Caco-2 (cell line): ENCODE data around the gene MAGI1. TPM values are rescaled to one million over a fixed set of nuclear protein-coding genes. Genes with fewer than 3 reads are reported as not detected.

Experiments
- BruUV-seq: library from RNA; stranded (reverse); fragments of 400-500 nt; replicated peaks from 2 replicates; lab custom pipeline; 2021; lab: Mats Ljungman, UMichigan
- CTCF ChIA-PET: fragments of 300-600 bp; sonication (Branson Sonifier 250); formaldehyde crosslinking; loops from one replicate; lab custom pipeline; 2022; ENCODE audit warnings: antibody characterized with exemption; lab: Charles Lee
- POLR2A ChIA-PET: fragments of 300-600 bp; sonication (Branson Sonifier 250); formaldehyde crosslinking; loops from one replicate; lab custom pipeline; 2022; ENCODE audit warnings: antibody characterized with exemption; lab: Charles Lee
- DNase-seq, 2 experiments: peaks; one replicate each; pipeline versions ENCODE4 v3.0.0 to v3.0.0-alpha.2; 2020 to 2022
- H3K27me3 ChIP-seq: replicated peaks from 2 replicates; pipeline ENCODE4 v1.6.0; 2011; ENCODE audit warnings: low read length; ENCODE audit not compliant: control insufficient read depth, insufficient read depth
- H3K36me3 ChIP-seq: 2 replicates; pipeline ENCODE4 v1.5.1; 2011; ENCODE audit warnings: low read length; ENCODE audit not compliant: control insufficient read depth, insufficient read depth
- H3K4me1 ChIP-seq: fragments of 250-450 bp; sonication (Bioruptor Pico); 2 replicates; pipeline ENCODE4 v1.5.1; 2020; ENCODE audit warnings: mild to moderate bottlenecking
- H3K4me3 ChIP-seq: 2 replicates; pipeline ENCODE4 v1.5.1; 2011; ENCODE audit warnings: low read depth, mild to moderate bottlenecking, control low read depth, low read length
- H3K9me3 ChIP-seq: fragments of 250-450 bp; sonication (Bioruptor Pico); 2 replicates; pipeline ENCODE4 v1.5.1; 2020; ENCODE audit warnings: mild to moderate bottlenecking, moderate library complexity
- H3K27ac Mint-ChIP-seq: one replicate; pipeline ENCODE4 v1.8.0; 2022; ENCODE audit warnings: mixed read lengths; ENCODE audit not compliant: unreplicated experiment
- H3K27me3 Mint-ChIP-seq: one replicate; pipeline ENCODE4 v1.8.0; 2022; ENCODE audit warnings: mixed read lengths; ENCODE audit not compliant: insufficient read depth, unreplicated experiment
- H3K36me3 Mint-ChIP-seq: one replicate; pipeline ENCODE4 v1.8.0; 2022; ENCODE audit warnings: mild to moderate bottlenecking, mixed read lengths; ENCODE audit not compliant: insufficient read depth, unreplicated experiment
- H3K4me1 Mint-ChIP-seq: one replicate; pipeline ENCODE4 v1.8.0; 2022; ENCODE audit warnings: low read depth, mixed read lengths; ENCODE audit not compliant: unreplicated experiment
- H3K4me3 Mint-ChIP-seq: one replicate; pipeline ENCODE4 v1.8.0; 2022; ENCODE audit warnings: mild to moderate bottlenecking, moderate library complexity, mixed read lengths; ENCODE audit not compliant: unreplicated experiment
- H3K9me3 Mint-ChIP-seq: one replicate; pipeline ENCODE4 v1.8.0; 2022; ENCODE audit warnings: mixed read lengths; ENCODE audit not compliant: unreplicated experiment
- CTCF ChIP-seq, 2 experiments: fragments of 200-600 bp in 1 of 2; IDR thresholded peaks; 1 replicate in 1 of 2; 2 replicates in 1 of 2; pipeline versions ENCODE4 v1.5.1 to v1.8.0; 2011 to 2022; ENCODE audit warnings: antibody characterized with exemption in 1 of 2, control low read depth in 1 of 2, inconsistent platforms in 1 of 2, low read depth in 1 of 2, low read length in 1 of 2, mild to moderate bottlenecking in 1 of 2, moderate library complexity in 1 of 2; ENCODE audit not compliant: insufficient read depth in 1 of 2, severe bottlenecking in 1 of 2, unreplicated experiment in 1 of 2
- intact Hi-C: fragments of 100-400 bp; cut with micrococcal nuclease; formaldehyde crosslinking; loops from one replicate; pipeline ENCODE4 v1.10.0; 2022; ENCODE audit not compliant: unreplicated experiment
- total RNA-seq: library from RNA; stranded (reverse); gene quantifications from 2 replicates; pipeline ENCODE4 v1.2.3, GENCODE V29; 2022

Gene MAGI1
- total RNA-seq, 1 experiment from 2014 or later: 64.9 TPM

- Mint-ChIP-seq H3K36me3 (no peaks in the 10 kb centered on the region), H3K4me3 (no peak overlapping the region), H3K9me3 (no peaks in the 10 kb centered on the region), H3K4me1 (no peaks in the 10 kb centered on the region), H3K27me3 (no peaks in the 10 kb centered on the region), H3K27ac (no peak overlapping the region)
- Histone ChIP-seq H3K27me3 (no peaks in the 10 kb centered on the region), H3K9me3 (no peaks in the 10 kb centered on the region), H3K4me3 (no peak overlapping the region), H3K4me1 (no peaks in the 10 kb centered on the region), H3K36me3 (no peaks in the 10 kb centered on the region)
- POLR2A ChIA-PET: no interaction called here
- TF ChIP-seq CTCF (IDR thresholded peaks at IDR 0.05; ENCODE audit: insufficient read depth in 1 of 2, low read depth in 1 of 2, low read length in 1 of 2, severe bottlenecking in 1 of 2, unreplicated experiment in 1 of 2): no peak
- intact Hi-C loops: loop anchor here (5.0 kb wide), 1 partner anchor 1202 kb away; no protein-coding TSS in a partner anchor
- DNase-seq: no peak
- CTCF ChIA-PET: no interaction called here
- no TSS peak for BruUV-seq
These were observed 303.9 kb downstream of the MAGI1 start for GRCh38 chr3:65734792-65735191.

GRCh38 chr3:65734382-65734781 lies 304.3 kb downstream of the MAGI1 start:
- intact Hi-C loops: loop anchor here (5.0 kb wide), 1 partner anchor 1202 kb away; no protein-coding TSS in a partner anchor
- Mint-ChIP-seq H3K4me3 (no peak overlapping the region), H3K9me3 (no peaks in the 10 kb centered on the region), H3K36me3 (no peaks in the 10 kb centered on the region), H3K27me3 (no peaks in the 10 kb centered on the region), H3K27ac (no peak overlapping the region), H3K4me1 (no peaks in the 10 kb centered on the region)
- no peak for TF ChIP-seq CTCF (IDR thresholded peaks at IDR 0.05; ENCODE audit: insufficient read depth in 1 of 2, low read depth in 1 of 2, low read length in 1 of 2, severe bottlenecking in 1 of 2, unreplicated experiment in 1 of 2)
- no peaks in the 10 kb centered on the region for H3K36me3 ChIP-seq
- H3K27me3 ChIP-seq: no peaks in the 10 kb centered on the region
- peaks cover 4% of the 10 kb centered on the region; the same call in 1 of the 2 replicates for H3K4me1 ChIP-seq
- no peak for DNase-seq
- BruUV-seq: no TSS peak
- CTCF ChIA-PET: no interaction called here
- POLR2A ChIA-PET: no interaction called here
- H3K4me3 ChIP-seq: no peak overlapping the region
- no peaks in the 10 kb centered on the region for H3K9me3 ChIP-seq

- no peak for DNase-seq
- no peak for TF ChIP-seq CTCF (IDR thresholded peaks at IDR 0.05; ENCODE audit: insufficient read depth in 1 of 2, low read depth in 1 of 2, low read length in 1 of 2, severe bottlenecking in 1 of 2, unreplicated experiment in 1 of 2)
- ChIA-PET POLR2A (no interaction called here), CTCF (no interaction called here)
- intact Hi-C loops: loop anchor here (5.0 kb wide), 1 partner anchor 1201 kb away; no protein-coding TSS in a partner anchor
- no peaks in the 10 kb centered on the region for H3K36me3 Mint-ChIP-seq
- no peaks in the 10 kb centered on the region for H3K27me3 ChIP-seq
- no peak overlapping the region for H3K4me3 ChIP-seq
- no peak overlapping the region for H3K4me3 Mint-ChIP-seq
- BruUV-seq: no TSS peak
- H3K9me3 Mint-ChIP-seq: no peaks in the 10 kb centered on the region
- H3K4me1 ChIP-seq: peaks cover 4% of the 10 kb centered on the region; the same call in 1 of the 2 replicates
- H3K27me3 Mint-ChIP-seq: no peaks in the 10 kb centered on the region
- no peaks in the 10 kb centered on the region for H3K4me1 Mint-ChIP-seq
- H3K9me3 ChIP-seq: no peaks in the 10 kb centered on the region
- no peaks in the 10 kb centered on the region for H3K36me3 ChIP-seq
- no peak overlapping the region for H3K27ac Mint-ChIP-seq
These were observed 305.3 kb downstream of the MAGI1 start for GRCh38 chr3:65733459-65733858.
